ENCODE measurements around the gene PPP1R37.

- no peak for TF ChIP-seq POLR2A (IDR thresholded peaks at IDR 0.05)
- no peak for TF ChIP-seq CTCF (IDR thresholded peaks at IDR 0.05)
These were observed 24.2 kb downstream of the PPP1R37 start for GRCh38 chr19:45117167-45117594.

Measured in uterus (tissue), 2 donors.